PFSK-1 (cell line): ENCODE measurements around the gene KCNQ5.

Experiments
- FOXP2 ChIP-seq: optimal IDR thresholded peaks from 2 replicates; pipeline ENCODE3; 2011; ENCODE audit warnings: borderline replicate concordance, control low read depth, inconsistent platforms; ENCODE audit not compliant: insufficient read depth; ENCODE audit errors: extremely low read length, extremely low read depth
- POLR2AphosphoS5 ChIP-seq: IDR thresholded peaks from 2 replicates; pipeline ENCODE4 v1.6.1; 2012; ENCODE audit warnings: low read depth, mild to moderate bottlenecking, control low read depth, low read length, moderate library complexity
- SIN3A ChIP-seq: IDR thresholded peaks from 2 replicates; pipeline ENCODE4 v1.6.1; 2012; ENCODE audit warnings: mild to moderate bottlenecking, low read length, moderate library complexity, borderline replicate concordance; ENCODE audit not compliant: insufficient read depth
- TAF1 ChIP-seq: IDR thresholded peaks from 2 replicates; pipeline ENCODE4 v1.6.1; 2012; ENCODE audit warnings: low read length, control low read depth, borderline replicate concordance; ENCODE audit not compliant: insufficient read depth
- TF ChIP-seq, protein P1 (sequence below), 2 experiments: IDR thresholded peaks; 2 replicates each; pipeline versions ENCODE4 v1.6.1 to v1.8.0; 2011 to 2012; ENCODE audit warnings: low read depth in 2 of 2, low read length in 2 of 2, control low read depth in 1 of 2, inconsistent platforms in 1 of 2, mild to moderate bottlenecking in 1 of 2, moderate library complexity in 1 of 2; ENCODE audit not compliant: insufficient read depth in 1 of 2

KCNQ5 gene

DNA sequence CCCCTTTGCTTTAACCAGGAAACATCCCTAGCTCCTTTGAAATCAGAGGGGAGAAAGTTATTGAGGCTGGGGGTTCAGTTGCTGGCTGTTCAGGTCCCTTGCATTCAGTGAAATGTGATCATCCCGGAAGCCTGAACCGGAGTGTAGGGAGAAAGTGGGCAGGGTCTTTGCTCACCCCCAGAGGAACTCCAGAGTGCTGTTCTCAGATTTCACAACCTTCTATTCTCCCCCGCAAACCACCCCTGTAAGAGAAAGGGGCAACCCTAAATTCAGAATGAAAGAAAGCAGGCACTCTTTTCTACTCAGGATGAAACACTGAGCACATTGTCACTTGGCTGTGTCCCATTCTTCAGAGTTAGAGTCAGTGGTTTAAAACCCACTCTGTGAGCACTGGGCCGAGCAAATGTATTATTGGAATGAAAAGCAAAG lies 463.6 kb downstream of the KCNQ5 start:
- TF ChIP-seq, protein P1, sequence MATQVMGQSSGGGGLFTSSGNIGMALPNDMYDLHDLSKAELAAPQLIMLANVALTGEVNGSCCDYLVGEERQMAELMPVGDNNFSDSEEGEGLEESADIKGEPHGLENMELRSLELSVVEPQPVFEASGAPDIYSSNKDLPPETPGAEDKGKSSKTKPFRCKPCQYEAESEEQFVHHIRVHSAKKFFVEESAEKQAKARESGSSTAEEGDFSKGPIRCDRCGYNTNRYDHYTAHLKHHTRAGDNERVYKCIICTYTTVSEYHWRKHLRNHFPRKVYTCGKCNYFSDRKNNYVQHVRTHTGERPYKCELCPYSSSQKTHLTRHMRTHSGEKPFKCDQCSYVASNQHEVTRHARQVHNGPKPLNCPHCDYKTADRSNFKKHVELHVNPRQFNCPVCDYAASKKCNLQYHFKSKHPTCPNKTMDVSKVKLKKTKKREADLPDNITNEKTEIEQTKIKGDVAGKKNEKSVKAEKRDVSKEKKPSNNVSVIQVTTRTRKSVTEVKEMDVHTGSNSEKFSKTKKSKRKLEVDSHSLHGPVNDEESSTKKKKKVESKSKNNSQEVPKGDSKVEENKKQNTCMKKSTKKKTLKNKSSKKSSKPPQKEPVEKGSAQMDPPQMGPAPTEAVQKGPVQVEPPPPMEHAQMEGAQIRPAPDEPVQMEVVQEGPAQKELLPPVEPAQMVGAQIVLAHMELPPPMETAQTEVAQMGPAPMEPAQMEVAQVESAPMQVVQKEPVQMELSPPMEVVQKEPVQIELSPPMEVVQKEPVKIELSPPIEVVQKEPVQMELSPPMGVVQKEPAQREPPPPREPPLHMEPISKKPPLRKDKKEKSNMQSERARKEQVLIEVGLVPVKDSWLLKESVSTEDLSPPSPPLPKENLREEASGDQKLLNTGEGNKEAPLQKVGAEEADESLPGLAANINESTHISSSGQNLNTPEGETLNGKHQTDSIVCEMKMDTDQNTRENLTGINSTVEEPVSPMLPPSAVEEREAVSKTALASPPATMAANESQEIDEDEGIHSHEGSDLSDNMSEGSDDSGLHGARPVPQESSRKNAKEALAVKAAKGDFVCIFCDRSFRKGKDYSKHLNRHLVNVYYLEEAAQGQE (IDR thresholded peaks at IDR 0.05; ENCODE audit: insufficient read depth in 1 of 2, low read depth in 2 of 2, low read length in 2 of 2), result no peak
- TF ChIP-seq FOXP2, result no peak
- TF ChIP-seq TAF1, result no peak
- no peak for TF ChIP-seq SIN3A

DNA sequence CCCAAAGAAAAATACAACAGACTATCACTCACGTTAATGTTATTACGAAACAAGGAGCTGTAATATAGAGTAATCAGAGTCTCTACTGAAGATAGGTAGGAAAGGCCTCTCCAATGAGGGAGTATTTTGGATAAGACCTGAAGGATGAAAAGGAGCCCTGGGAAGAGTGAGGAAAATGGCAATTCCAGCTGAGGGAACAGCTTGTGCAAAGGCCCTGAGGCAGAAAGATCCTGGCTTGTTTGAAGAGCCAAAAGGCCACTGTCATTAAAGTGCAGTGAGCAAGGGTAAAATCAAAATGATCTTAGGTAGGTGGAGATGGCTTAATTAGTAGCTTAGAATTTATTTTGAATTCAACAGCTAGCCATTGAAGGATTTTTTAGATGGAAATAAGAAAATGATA lies 464.9 kb downstream of the KCNQ5 start:
- TF ChIP-seq POLR2AphosphoS5 (no peak), FOXP2 (no peak), TAF1 (no peak), SIN3A (no peak)
- TF ChIP-seq, protein P1 (IDR thresholded peaks at IDR 0.05; ENCODE audit: insufficient read depth in 1 of 2, low read depth in 2 of 2, low read length in 2 of 2), result no peak

DNA sequence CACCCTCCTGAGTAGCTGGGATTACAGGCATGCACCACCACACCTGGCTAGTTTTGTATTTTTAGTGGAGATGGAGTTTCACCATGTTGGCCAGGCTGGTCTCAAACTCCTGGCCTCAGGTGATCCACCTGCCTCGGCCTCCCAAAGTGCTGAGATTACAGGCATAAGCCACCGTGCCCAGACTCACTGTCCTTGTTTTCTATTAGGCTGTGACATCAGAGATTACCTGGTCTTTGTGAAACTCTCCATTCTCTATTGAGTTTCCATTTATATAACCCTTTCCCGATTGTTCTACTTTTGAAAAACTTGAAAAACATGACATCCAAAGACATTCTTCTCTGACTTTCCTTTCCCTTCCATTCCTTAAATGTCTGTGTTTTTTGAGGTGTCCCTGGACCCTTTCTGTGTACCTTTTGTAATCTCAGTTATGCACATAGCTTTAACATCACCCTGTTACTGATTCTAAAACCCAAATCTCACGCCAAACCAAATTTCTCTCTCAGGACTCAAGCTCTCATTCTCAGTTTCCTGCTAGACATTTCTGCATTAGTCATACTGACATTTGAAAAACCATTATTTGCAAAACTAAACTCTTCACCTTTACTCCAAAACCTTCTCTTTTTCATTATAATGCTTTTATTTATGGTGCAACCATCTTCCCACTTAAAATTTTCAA lies 466.4 kb downstream of the KCNQ5 start:
- TF ChIP-seq TAF1 (no peak), FOXP2 (no peak), SIN3A (no peak), POLR2AphosphoS5 (no peak)
- TF ChIP-seq, protein P1 (IDR thresholded peaks at IDR 0.05; ENCODE audit: insufficient read depth in 1 of 2, low read depth in 2 of 2, low read length in 2 of 2), result no peak

DNA sequence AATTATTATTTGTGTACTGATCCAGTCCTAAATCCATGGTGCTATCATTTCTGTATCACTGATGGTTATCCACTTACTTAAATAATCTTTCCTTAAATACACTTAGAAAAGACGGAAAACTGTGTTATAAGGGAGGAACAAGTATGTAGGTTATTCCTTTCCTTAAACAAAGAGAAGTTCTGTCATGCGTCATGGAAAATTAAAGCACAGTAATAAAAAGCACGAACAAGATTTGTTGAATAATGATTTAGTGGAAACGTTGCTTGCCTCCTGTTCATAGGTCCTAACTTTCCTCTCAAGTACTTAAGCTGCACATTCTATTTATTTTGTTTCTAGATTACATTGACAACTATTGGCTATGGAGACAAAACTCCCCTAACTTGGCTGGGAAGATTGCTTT lies 483.1 kb downstream of the KCNQ5 start:
- TF ChIP-seq POLR2AphosphoS5 (no peak), TAF1 (no peak), FOXP2 (no peak), SIN3A (no peak)
- TF ChIP-seq, protein P1 (IDR thresholded peaks at IDR 0.05; ENCODE audit: insufficient read depth in 1 of 2, low read depth in 2 of 2, low read length in 2 of 2), result no peak
